ENCODE results near the gene PURA. TPM values are rescaled to one million over a fixed set of nuclear protein-coding genes. Genes with fewer than 3 reads are reported as not detected.

Gene PURA
- total RNA-seq, 1 experiment from 2014 or later: 3.6 TPM

GRCh38 chr5:140159014-140159927 is 45.4 kb downstream of the PURA start:
- H2BK20ac ChIP-seq (ENCODE audit: low read depth, low read length, poor library complexity, severe bottlenecking): no peak overlapping the region
- no peak overlapping the region for H3K14ac ChIP-seq (ENCODE audit: insufficient read depth, low read length)
- no peak overlapping the region for H4K5ac ChIP-seq (ENCODE audit: insufficient read length, low read depth, low read length)
- Mint-ChIP-seq H3K27me3 (ENCODE audit: low read depth) (peaks cover 14% of the 10 kb centered on the region), H3K4me3 (no peak overlapping the region; a peak in 1 of 5 replicates), H3K4me1 (peaks cover 2 to 5% of the 10 kb centered on the region in 2 experiments), H3K36me3 (ENCODE audit: insufficient read depth in 1 of 3, low read depth in 3 of 3) (no peaks in the 10 kb centered on the region), H3K27ac (no peak overlapping the region), H3K9me3 (no peaks in the 10 kb centered on the region; a peak in 1 of 5 replicates)
- H2BK12ac ChIP-seq (ENCODE audit: insufficient read length, low read depth, low read length): no peak overlapping the region
- H2AK5ac ChIP-seq (ENCODE audit: insufficient read length, low read length): no peak overlapping the region
- no peaks in the 10 kb centered on the region for H3K79me2 ChIP-seq (ENCODE audit: insufficient read depth, low read length)
- no peak overlapping the region for H2BK15ac ChIP-seq (ENCODE audit: low read depth, low read length)
- no peaks in the 10 kb centered on the region for H3K27me3 ChIP-seq (ENCODE audit: insufficient read depth, low read length)
- no peaks in the 10 kb centered on the region for H3K4me1 ChIP-seq (ENCODE audit: insufficient read depth, low read length)
- no peak overlapping the region for H3K4ac ChIP-seq (ENCODE audit: low read depth, low read length)
- no CpG with 5 or more reads among the region's 7 CpGs for WGBS (ENCODE audit: extremely low coverage, insufficient read length, low lambda C conversion rate)
- no peak overlapping the region for H2BK120ac ChIP-seq (ENCODE audit: low read depth, low read length, poor library complexity, severe bottlenecking)
- no peak overlapping the region for H3K18ac ChIP-seq (ENCODE audit: insufficient read length, low read depth, low read length)
- H2BK5ac ChIP-seq (ENCODE audit: insufficient read length, low read length): no peak overlapping the region
- no peak overlapping the region for H2AFZ ChIP-seq (ENCODE audit: low read length)
- no peak overlapping the region for H3K27ac ChIP-seq (ENCODE audit: insufficient read length, low read depth, low read length)
- TF ChIP-seq, protein P1, sequence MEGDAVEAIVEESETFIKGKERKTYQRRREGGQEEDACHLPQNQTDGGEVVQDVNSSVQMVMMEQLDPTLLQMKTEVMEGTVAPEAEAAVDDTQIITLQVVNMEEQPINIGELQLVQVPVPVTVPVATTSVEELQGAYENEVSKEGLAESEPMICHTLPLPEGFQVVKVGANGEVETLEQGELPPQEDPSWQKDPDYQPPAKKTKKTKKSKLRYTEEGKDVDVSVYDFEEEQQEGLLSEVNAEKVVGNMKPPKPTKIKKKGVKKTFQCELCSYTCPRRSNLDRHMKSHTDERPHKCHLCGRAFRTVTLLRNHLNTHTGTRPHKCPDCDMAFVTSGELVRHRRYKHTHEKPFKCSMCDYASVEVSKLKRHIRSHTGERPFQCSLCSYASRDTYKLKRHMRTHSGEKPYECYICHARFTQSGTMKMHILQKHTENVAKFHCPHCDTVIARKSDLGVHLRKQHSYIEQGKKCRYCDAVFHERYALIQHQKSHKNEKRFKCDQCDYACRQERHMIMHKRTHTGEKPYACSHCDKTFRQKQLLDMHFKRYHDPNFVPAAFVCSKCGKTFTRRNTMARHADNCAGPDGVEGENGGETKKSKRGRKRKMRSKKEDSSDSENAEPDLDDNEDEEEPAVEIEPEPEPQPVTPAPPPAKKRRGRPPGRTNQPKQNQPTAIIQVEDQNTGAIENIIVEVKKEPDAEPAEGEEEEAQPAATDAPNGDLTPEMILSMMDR (conservative IDR thresholded peaks at IDR 0.05): no peak
- H3K23ac ChIP-seq (ENCODE audit: insufficient read length, low read depth, low read length): no peak overlapping the region
- H3K4me2 ChIP-seq (ENCODE audit: insufficient read depth, insufficient read length, low read length): no peak overlapping the region
- H3K79me1 ChIP-seq (ENCODE audit: insufficient read depth, low read depth, low read length, poor library complexity, severe bottlenecking): no peaks in the 10 kb centered on the region
- no peaks in the 10 kb centered on the region for H4K20me1 ChIP-seq (ENCODE audit: control insufficient read depth, insufficient read depth, insufficient read length)
- H3K9ac ChIP-seq (ENCODE audit: extremely low read depth, insufficient read length, low read length): no peak overlapping the region
- DNase-seq: no peak
- H4K91ac ChIP-seq (ENCODE audit: insufficient read length, low read depth, low read length): no peak overlapping the region
- H3K9me3 ChIP-seq (ENCODE audit: control insufficient read depth, low read depth, low read length): no peaks in the 10 kb centered on the region
- H3T11ph ChIP-seq (ENCODE audit: low read length): no peak overlapping the region
- H4K8ac ChIP-seq (replicated peaks; ENCODE audit: insufficient read length, low read depth, low read length): no peak overlapping the region
- H3K56ac ChIP-seq (ENCODE audit: insufficient read length, low read depth, low read length): no peak overlapping the region
- peaks cover 3% of the 10 kb centered on the region for H3K23me2 ChIP-seq (ENCODE audit: insufficient read length, low read depth, low read length, poor library complexity, severe bottlenecking)
